ENCODE data around the gene PIWIL4.

Gene PIWIL4

DNA sequence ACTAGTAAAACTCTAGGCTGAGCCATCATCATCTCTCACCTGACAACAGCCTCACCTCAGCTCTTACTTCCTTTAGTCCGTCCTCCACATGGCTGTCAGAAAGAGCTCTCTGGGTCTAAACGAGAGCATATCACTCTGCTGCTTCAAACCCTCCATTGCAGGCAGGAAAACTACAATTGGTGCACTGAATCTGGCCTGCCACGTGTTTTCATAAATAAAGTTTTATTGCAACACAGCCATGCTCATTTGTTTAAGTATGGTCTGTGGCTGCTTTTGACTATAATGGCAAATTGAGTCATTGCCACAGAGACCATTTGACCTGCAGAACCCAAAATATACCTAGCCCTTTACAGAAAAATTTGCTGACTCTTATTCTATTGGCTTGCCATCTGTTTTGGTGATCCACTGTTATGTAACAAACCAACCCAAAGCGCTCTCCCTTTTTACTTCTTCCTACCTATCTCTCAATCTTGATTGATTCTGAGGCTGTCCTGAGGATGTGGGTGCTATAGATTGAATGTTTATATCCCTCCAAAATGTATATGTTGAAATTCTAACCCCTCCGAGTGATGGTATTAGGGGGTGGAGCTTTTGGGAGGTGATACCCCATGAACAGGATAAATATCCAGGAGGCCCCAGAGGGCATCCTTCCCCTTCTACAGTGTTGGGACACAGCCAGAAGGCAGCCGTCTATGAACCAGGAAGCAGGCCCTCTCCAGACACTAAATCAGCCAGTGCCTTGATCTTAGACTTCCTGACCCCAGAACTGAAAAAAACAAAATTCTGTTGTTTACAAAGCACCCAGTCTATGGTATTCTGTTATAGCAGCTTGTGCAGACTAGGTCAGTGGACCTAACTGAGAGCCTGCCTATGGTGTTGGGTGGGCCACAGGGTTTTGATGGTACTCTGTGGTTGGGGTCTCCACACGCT lies 99.9 kb downstream of the PIWIL4 start:
- no peak for DNase-seq

DNA sequence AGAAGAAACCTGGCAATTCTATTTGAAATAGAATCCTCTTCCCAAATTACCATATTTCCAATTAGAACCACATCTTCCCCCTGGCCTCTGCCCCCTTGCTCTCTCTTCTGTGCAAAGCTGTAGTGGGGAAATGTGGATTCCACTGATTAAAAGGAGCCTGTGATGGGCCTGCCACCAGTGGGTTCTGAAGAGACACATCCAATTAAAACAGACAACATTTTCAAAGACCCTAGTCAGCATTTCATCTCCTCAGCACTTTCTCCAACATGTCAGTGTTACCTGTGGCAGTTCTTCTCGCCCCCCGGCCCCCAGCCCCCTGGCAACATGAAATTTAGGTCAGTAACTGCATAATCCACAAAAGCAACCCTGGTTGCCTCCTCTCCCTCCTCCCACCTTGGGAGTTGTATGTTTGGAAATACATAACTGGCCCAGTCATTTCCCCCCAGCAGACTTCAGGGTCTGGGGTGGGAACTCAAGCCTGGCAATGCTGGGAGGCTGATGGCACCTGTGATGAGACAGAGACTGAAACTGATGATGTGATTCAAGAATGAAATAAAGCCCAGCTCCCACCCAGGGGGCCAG lies 101.1 kb downstream of the PIWIL4 start:
- no peak for DNase-seq

DNA sequence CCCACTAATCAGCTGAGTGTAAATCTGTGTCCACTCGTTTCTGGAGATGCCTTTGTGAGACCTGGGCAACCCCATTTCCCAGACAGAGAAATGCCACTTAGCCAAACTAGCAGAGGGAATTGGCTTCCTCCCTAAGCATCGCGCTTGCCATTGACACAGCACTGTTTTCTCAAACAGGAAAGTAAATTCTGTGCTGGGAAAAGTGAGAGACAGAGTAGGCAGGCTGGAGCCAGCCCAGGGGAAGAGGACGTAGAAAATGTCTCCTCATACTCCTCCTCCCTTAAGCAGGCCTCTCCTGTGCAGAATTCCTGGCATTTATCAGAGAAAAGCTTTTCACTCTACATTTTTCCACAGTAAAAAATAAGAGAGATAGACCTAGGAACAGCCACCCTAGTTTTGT lies 101.9 kb downstream of the PIWIL4 start:
- no peak for DNase-seq

Measured in RPMI8226 (cell line).